Natural killer cell (primary cell): Measurements from ENCODE around the gene ARL4D. TPM values are rescaled to one million over a fixed set of nuclear protein-coding genes. Genes with fewer than 3 reads are reported as not detected.

Experiments
- ATAC-seq, 3 donors: fragments of 150-1000 bp in 2 of 3; fragments of 200-7000 bp in 1 of 3; cut with Tn5 transposase; 1 replicate in 1 of 3; 2 replicates in 2 of 3; pipeline ENCODE4 v1.10.0; 2021; ENCODE audit warnings: mild to moderate bottlenecking in 2 of 3, moderate library complexity in 2 of 3
- DNase-seq, 2 donors: peaks; one replicate each; pipeline versions ENCODE4 v3.0.0 to v3.0.0-alpha.2; 2013 to 2021; ENCODE audit warnings: mixed read lengths in 1 of 2
- H3K27ac ChIP-seq: one replicate; pipeline ENCODE4 v1.5.1; 2013; ENCODE audit warnings: mild to moderate bottlenecking, low read length
- H3K27me3 ChIP-seq: one replicate; pipeline ENCODE4 v1.6.1; 2013; ENCODE audit warnings: low read length; ENCODE audit not compliant: control insufficient read depth, insufficient read depth
- H3K36me3 ChIP-seq: one replicate; pipeline ENCODE4 v1.6.1; 2013; ENCODE audit warnings: low read length; ENCODE audit not compliant: control insufficient read depth, insufficient read depth
- H3K4me1 ChIP-seq: one replicate; pipeline ENCODE4 v1.6.1; 2013; ENCODE audit warnings: low read length; ENCODE audit not compliant: control insufficient read depth, insufficient read depth
- H3K4me3 ChIP-seq: one replicate; pipeline ENCODE4 v1.5.1; 2013; ENCODE audit warnings: low read length
- H3K9me3 ChIP-seq: one replicate; pipeline ENCODE4 v1.6.1; 2013; ENCODE audit warnings: low read length; ENCODE audit not compliant: control insufficient read depth, insufficient read depth
- H3K27ac Mint-ChIP-seq, 2 donors: one replicate each; pipeline ENCODE4 v1.8.0; 2022; ENCODE audit warnings: mild to moderate bottlenecking in 2 of 2, mixed read lengths in 2 of 2, moderate library complexity in 1 of 2
- H3K27me3 Mint-ChIP-seq, 2 donors: one replicate each; pipeline ENCODE4 v1.8.0; 2022; ENCODE audit warnings: low read depth in 2 of 2, mixed read lengths in 2 of 2
- H3K36me3 Mint-ChIP-seq: one replicate; pipeline ENCODE4 v1.8.0; 2022; ENCODE audit warnings: mixed read lengths
- H3K4me1 Mint-ChIP-seq, 2 donors: one replicate each; pipeline ENCODE4 v1.8.0; 2022; ENCODE audit warnings: mixed read lengths in 2 of 2
- H3K4me3 Mint-ChIP-seq: one replicate; pipeline ENCODE4 v1.8.0; 2022; ENCODE audit warnings: mild to moderate bottlenecking, moderate library complexity, mixed read lengths
- H3K9me3 Mint-ChIP-seq, 2 donors: one replicate each; pipeline ENCODE4 v1.8.0; 2022; ENCODE audit warnings: mixed read lengths in 2 of 2
- WGBS: methylation state at CpG from one replicate; pipeline ENCODE4 v1.1.7; 2013; ENCODE audit warnings: missing lambda C conversion rate; ENCODE audit not compliant: insufficient coverage; 5-methylcytosine and 5-hydroxymethylcytosine counted together
- intact Hi-C: fragments of 100-400 bp; cut with micrococcal nuclease; formaldehyde crosslinking; loops from one replicate; pipeline ENCODE4 v1.14.2; 2022
- total RNA-seq, 4 donors: library from RNA; stranded (reverse); fragments of 120-200 nt in 1 of 4; gene quantifications; one replicate each; pipeline versions ENCODE4 v1.2.3 to v1.2.4, GENCODE V29; 2013 to 2022
- TF ChIP-seq, protein P1 (sequence below): fragments of 200-600 bp; IDR thresholded peaks from one replicate; pipeline ENCODE4 v1.8.0; 2022; ENCODE audit warnings: antibody characterized with exemption

ARL4D gene
- total RNA-seq, 3 donors from 2014 or later (not counting 1 experiment from before 2014, with no cell fraction given), result 4.1 to 6.9 (median 5.3) TPM

DNA sequence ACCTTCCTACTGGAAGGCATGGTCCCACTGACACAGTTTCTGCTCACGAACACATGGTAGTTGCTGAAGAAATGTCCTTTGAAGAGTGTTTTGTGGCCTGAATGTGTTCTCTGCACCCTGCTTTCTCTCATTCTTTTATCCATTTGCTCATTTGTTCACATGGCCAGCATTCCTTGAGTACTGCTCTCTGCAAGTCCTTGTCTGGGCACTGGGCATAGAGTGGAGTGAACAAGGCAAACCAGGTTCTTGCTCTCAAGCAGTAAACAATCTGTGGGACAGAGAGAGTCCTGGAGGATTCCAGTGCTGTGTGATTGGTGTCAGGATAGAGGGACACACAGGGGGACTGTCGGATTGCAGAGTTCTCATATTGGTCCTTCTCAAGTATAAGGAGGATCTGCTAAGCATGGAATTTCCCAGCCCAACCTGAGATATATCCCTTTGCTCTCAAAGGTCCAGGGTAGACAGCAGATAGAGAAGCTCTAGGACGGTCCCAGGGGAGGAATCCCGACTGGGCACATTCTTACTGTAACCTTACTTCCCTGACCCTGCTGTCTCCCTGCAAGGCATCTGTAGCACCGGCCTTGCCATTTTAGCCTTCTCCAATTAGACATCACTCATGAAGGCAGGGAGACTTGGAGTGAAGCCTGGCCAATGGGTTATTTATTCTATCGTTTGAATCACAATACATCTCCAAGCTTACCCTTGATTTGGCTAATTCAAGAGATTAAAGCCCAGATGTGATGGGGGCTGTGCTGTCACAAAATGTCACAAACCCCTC, 32.3 kb downstream of the ARL4D start:
- Histone ChIP-seq H3K36me3 (no peaks in the 10 kb centered on the region), H3K9me3 (no peaks in the 10 kb centered on the region), H3K4me1 (no peaks in the 10 kb centered on the region), H3K4me3 (no peak overlapping the region), H3K27ac (no peak overlapping the region), H3K27me3 (no peaks in the 10 kb centered on the region)
- DNase-seq (no peak), ATAC-seq (no peak)
- Mint-ChIP-seq H3K4me1 (no peaks in the 10 kb centered on the region), H3K27ac (no peak overlapping the region), H3K36me3 (no peaks in the 10 kb centered on the region), H3K4me3 (no peak overlapping the region), H3K27me3 (peaks cover 18 to 23% of the 10 kb centered on the region in 2 donors), H3K9me3 (no peaks in the 10 kb centered on the region)
- intact Hi-C loops, result no loop called here
- 81% methylated on average over 6 of the region's 6 CpGs for WGBS
- TF ChIP-seq, protein P1, sequence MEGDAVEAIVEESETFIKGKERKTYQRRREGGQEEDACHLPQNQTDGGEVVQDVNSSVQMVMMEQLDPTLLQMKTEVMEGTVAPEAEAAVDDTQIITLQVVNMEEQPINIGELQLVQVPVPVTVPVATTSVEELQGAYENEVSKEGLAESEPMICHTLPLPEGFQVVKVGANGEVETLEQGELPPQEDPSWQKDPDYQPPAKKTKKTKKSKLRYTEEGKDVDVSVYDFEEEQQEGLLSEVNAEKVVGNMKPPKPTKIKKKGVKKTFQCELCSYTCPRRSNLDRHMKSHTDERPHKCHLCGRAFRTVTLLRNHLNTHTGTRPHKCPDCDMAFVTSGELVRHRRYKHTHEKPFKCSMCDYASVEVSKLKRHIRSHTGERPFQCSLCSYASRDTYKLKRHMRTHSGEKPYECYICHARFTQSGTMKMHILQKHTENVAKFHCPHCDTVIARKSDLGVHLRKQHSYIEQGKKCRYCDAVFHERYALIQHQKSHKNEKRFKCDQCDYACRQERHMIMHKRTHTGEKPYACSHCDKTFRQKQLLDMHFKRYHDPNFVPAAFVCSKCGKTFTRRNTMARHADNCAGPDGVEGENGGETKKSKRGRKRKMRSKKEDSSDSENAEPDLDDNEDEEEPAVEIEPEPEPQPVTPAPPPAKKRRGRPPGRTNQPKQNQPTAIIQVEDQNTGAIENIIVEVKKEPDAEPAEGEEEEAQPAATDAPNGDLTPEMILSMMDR, result no peak

DNA sequence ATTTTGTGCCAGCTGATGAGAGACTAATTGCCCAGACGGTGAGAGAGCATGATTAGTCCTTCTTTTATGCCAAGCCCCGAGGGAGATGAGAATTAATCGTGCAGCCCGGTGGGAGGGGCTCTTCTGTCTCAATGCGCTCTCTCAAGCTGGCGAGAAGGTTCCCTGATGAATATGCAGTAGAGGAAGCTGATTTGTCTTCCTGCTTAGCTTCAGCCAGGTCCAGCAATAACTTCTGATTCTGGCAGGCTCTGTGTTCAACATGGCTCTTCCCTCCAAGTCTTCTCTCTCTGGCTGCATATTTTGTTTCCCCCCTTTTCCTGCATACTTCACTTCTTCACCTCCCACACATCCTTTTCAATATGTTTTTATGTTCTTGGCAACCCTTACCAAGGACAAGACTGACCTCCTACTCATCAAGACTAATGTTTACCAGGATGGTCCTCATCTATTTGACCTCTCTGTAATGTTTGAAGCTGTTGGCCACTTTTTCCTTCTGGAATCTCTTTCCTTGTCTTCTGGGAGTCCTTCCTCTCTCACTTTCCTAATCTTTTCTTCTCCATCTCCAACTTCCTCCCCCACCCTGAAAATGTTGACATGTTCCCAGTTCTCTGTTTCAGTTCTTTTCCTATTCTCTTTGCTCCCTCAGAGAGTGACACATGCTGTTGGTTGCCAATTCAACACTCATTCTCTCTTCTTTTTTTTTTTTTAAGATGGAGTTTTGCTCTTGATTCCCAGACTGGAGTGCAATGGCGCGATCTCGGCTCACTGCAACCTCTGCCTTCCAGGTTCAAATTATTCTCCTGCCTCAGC, 33.1 kb downstream of the ARL4D start:
- 59% methylated on average over 9 of the region's 9 CpGs for WGBS
- DNase-seq, result no peak
- no peak for ATAC-seq
- no peaks in the 10 kb centered on the region for H3K4me1 ChIP-seq
- H3K9me3 Mint-ChIP-seq, result no peaks in the 10 kb centered on the region
- H3K4me1 Mint-ChIP-seq, result no peaks in the 10 kb centered on the region
- no peak overlapping the region for H3K4me3 ChIP-seq
- no peak overlapping the region for H3K27ac ChIP-seq
- H3K36me3 ChIP-seq, result no peaks in the 10 kb centered on the region
- no peaks in the 10 kb centered on the region for H3K27me3 ChIP-seq
- H3K4me3 Mint-ChIP-seq, result no peak overlapping the region
- no peaks in the 10 kb centered on the region for H3K36me3 Mint-ChIP-seq
- H3K27me3 Mint-ChIP-seq, result peaks cover 18 to 23% of the 10 kb centered on the region in 2 donors
- no peak overlapping the region for H3K27ac Mint-ChIP-seq
- intact Hi-C loops, result no loop called here
- H3K9me3 ChIP-seq, result no peaks in the 10 kb centered on the region
- TF ChIP-seq, protein P1, result no peak

- intact Hi-C loops, result no loop called here
- 87% methylated on average over 4 of the region's 4 CpGs for WGBS
- H3K4me1 ChIP-seq, result no peaks in the 10 kb centered on the region
Observed at GRCh38 chr17:43434902-43435319, 36.1 kb downstream of the ARL4D start.

More at GRCh38 chr17:43434902-43435319, 36.1 kb downstream of the ARL4D start:
- H3K4me3 ChIP-seq, result no peak overlapping the region
- Mint-ChIP-seq H3K27me3 (peaks cover 18 to 21% of the 10 kb centered on the region in 2 donors), H3K4me3 (no peak overlapping the region), H3K4me1 (no peaks in the 10 kb centered on the region), H3K27ac (no peak overlapping the region), H3K36me3 (no peaks in the 10 kb centered on the region), H3K9me3 (no peaks in the 10 kb centered on the region)
- no peaks in the 10 kb centered on the region for H3K9me3 ChIP-seq
- TF ChIP-seq, protein P1, result no peak
- ATAC-seq (no peak), DNase-seq (no peak)
- no peak overlapping the region for H3K27ac ChIP-seq
- H3K27me3 ChIP-seq, result no peaks in the 10 kb centered on the region
- H3K36me3 ChIP-seq, result no peaks in the 10 kb centered on the region
